DOHH2 (cell line): Measurements from ENCODE around the gene DPH3.

Source experiments
- CTCF ChIP-seq: fragments of 200-600 bp; sonication (generic); IDR thresholded peaks from one replicate; pipeline ENCODE4 v1.5.1; 2014; ENCODE audit warnings: antibody characterized with exemption, mild to moderate bottlenecking, low read depth, low read length; ENCODE audit not compliant: poor library complexity, severe bottlenecking
- EZH2phosphoT487 ChIP-seq: fragments of 200-600 bp; sonication (generic); IDR thresholded peaks from 2 replicates; pipeline ENCODE4 v1.6.1; 2017; ENCODE audit warnings: borderline replicate concordance, mild to moderate bottlenecking, antibody characterized with exemption, low read length, moderate library complexity, mixed read lengths

- no peak for TF ChIP-seq CTCF
- no peak for TF ChIP-seq EZH2phosphoT487
Measured at GRCh38 chr3:16260046-16260445, 4.7 kb downstream of the DPH3 start.
